ENCODE measurements around the gene CMYA5. TPM values are rescaled to one million over a fixed set of nuclear protein-coding genes. Genes with fewer than 3 reads are reported as not detected.

Gene CMYA5
- total RNA-seq, 8 experiments from 2014 or later, result 0.27 to 0.91 (median 0.53) TPM

GRCh38 chr5:79687889-79688288 lies 1.7 kb upstream of the CMYA5 start:
- Histone ChIP-seq H3K27ac (no peak overlapping the region), H3K4me3 (no peak overlapping the region), H3K4me1 (replicated peaks in 1 of 2) (no peaks in the 10 kb centered on the region)
- in situ Hi-C loops (cut with MboI; ENCODE audit: low pct_unique_long_range_greater_than_20kb in 2 of 9, low sequenced_read_pairs in 9 of 9, unreplicated experiment in 9 of 9), result no loop called here
- 0 to 88% (median 40%) methylated on average over 1 of the region's 1 CpG; no CpG with 5 or more reads in 1 of the 10 experiments for WGBS, 10 experiments
- ATAC-seq (replicated peaks in 6 of 8), result peak in 2 of 8 experiments; percentile 41 to 64

GRCh38 chr5:79691007-79691406 lies 1.4 kb downstream of the CMYA5 start:
- H3K4me3 ChIP-seq, result no peak overlapping the region
- 14 to 100% (median 50%) methylated on average over 1 of the region's 1 CpG; no CpG with 5 or more reads in 7 of the 10 experiments for WGBS, 10 experiments
- no peak overlapping the region for H3K27ac ChIP-seq
- H3K4me1 ChIP-seq (replicated peaks in 1 of 2), result no peaks in the 10 kb centered on the region
- in situ Hi-C loops (cut with MboI; ENCODE audit: low pct_unique_long_range_greater_than_20kb in 2 of 9, low sequenced_read_pairs in 9 of 9, unreplicated experiment in 9 of 9), result no loop called here
- no peak for ATAC-seq (replicated peaks in 6 of 8)

GRCh38 chr5:79692596-79692995 lies 3.0 kb downstream of the CMYA5 start:
- peak in 2 of 8 experiments; percentile 13 to 83 for ATAC-seq (replicated peaks in 6 of 8)
- in situ Hi-C loops (cut with MboI; ENCODE audit: low pct_unique_long_range_greater_than_20kb in 2 of 9, low sequenced_read_pairs in 9 of 9, unreplicated experiment in 9 of 9), result no loop called here
- 80 to 100% (median 100%) methylated on average over 1 of the region's 1 CpG; no CpG with 5 or more reads in 2 of the 10 experiments for WGBS, 10 experiments
- no peak overlapping the region for H3K27ac ChIP-seq
- H3K4me3 ChIP-seq, result no peak overlapping the region
- no peaks in the 10 kb centered on the region for H3K4me1 ChIP-seq (replicated peaks in 1 of 2)

- WGBS, 10 experiments, result 67 to 100% (median 100%) methylated on average over 1 of the region's 1 CpG; no CpG with 5 or more reads in 1 of the 10 experiments
- in situ Hi-C loops (cut with MboI; ENCODE audit: low pct_unique_long_range_greater_than_20kb in 2 of 9, low sequenced_read_pairs in 9 of 9, unreplicated experiment in 9 of 9), result no loop called here
- H3K4me1 ChIP-seq (replicated peaks in 1 of 2), result no peaks in the 10 kb centered on the region
- no peak for ATAC-seq (replicated peaks in 6 of 8)
- no peak overlapping the region for H3K27ac ChIP-seq
- H3K4me3 ChIP-seq, result no peak overlapping the region
These were observed 4.5 kb downstream of the CMYA5 start for GRCh38 chr5:79694183-79694582.

GRCh38 chr5:79694652-79695051 lies 5.0 kb downstream of the CMYA5 start:
- peak in 1 of 8 experiments; percentile 15 for ATAC-seq (replicated peaks in 6 of 8)
- Histone ChIP-seq H3K4me3 (no peak overlapping the region), H3K27ac (no peak overlapping the region), H3K4me1 (replicated peaks in 1 of 2) (no peaks in the 10 kb centered on the region)
- WGBS, 10 experiments, result 0 to 89% (median 59%) methylated on average over 1 of the region's 1 CpG; no CpG with 5 or more reads in 2 of the 10 experiments
- in situ Hi-C loops (cut with MboI; ENCODE audit: low pct_unique_long_range_greater_than_20kb in 2 of 9, low sequenced_read_pairs in 9 of 9, unreplicated experiment in 9 of 9), result no loop called here

GRCh38 chr5:79695526-79695925 lies 5.9 kb downstream of the CMYA5 start:
- H3K4me1 ChIP-seq (replicated peaks in 1 of 2), result no peaks in the 10 kb centered on the region
- ATAC-seq (replicated peaks in 6 of 8), result no peak
- WGBS, 10 experiments, result 86 to 100% (median 100%) methylated on average over 1 of the region's 1 CpG; no CpG with 5 or more reads in 4 of the 10 experiments
- in situ Hi-C loops (cut with MboI; ENCODE audit: low pct_unique_long_range_greater_than_20kb in 2 of 9, low sequenced_read_pairs in 9 of 9, unreplicated experiment in 9 of 9), result no loop called here
- no peak overlapping the region for H3K27ac ChIP-seq
- no peak overlapping the region for H3K4me3 ChIP-seq

GRCh38 chr5:79697222-79698170 lies 7.9 kb downstream of the CMYA5 start:
- Histone ChIP-seq H3K4me1 (replicated peaks in 1 of 2) (no peaks in the 10 kb centered on the region), H3K27ac (no peak overlapping the region), H3K4me3 (no peak overlapping the region)
- WGBS, 10 experiments, result 50 to 100% (median 95%) methylated on average over 1 to 4 of the region's 4 CpGs; no CpG with 5 or more reads in 2 of the 10 experiments
- ATAC-seq (replicated peaks in 6 of 8), result peak in 3 of 8 experiments; percentile 61 to 70 (median 68)
- in situ Hi-C loops (cut with MboI; ENCODE audit: low pct_unique_long_range_greater_than_20kb in 2 of 9, low sequenced_read_pairs in 9 of 9, unreplicated experiment in 9 of 9), result no loop called here

GRCh38 chr5:79699763-79700400 lies 10.2 kb downstream of the CMYA5 start:
- peak in 1 of 8 experiments; percentile 73 for ATAC-seq (replicated peaks in 6 of 8)
- Histone ChIP-seq H3K27ac (no peak overlapping the region), H3K4me3 (no peak overlapping the region), H3K4me1 (replicated peaks in 1 of 2) (no peaks in the 10 kb centered on the region)
- in situ Hi-C loops (cut with MboI; ENCODE audit: low pct_unique_long_range_greater_than_20kb in 2 of 9, low sequenced_read_pairs in 9 of 9, unreplicated experiment in 9 of 9), result loop anchor here in 1 of 9 experiments (25.0 kb wide), 1 partner anchor 137 kb away; no protein-coding TSS in a partner anchor
- 90 to 100% (median 100%) methylated on average over 1 to 4 of the region's 4 CpGs; no CpG with 5 or more reads in 1 of the 10 experiments for WGBS, 10 experiments

GRCh38 chr5:79702606-79703380 lies 13.2 kb downstream of the CMYA5 start:
- in situ Hi-C loops (cut with MboI; ENCODE audit: low pct_unique_long_range_greater_than_20kb in 2 of 9, low sequenced_read_pairs in 9 of 9, unreplicated experiment in 9 of 9), result loop anchor here in 1 of 9 experiments (25.0 kb wide), 1 partner anchor 135 kb away; no protein-coding TSS in a partner anchor
- peak in 2 of 8 experiments; percentile 28 to 32 for ATAC-seq (replicated peaks in 6 of 8)
- no peaks in the 10 kb centered on the region for H3K4me1 ChIP-seq (replicated peaks in 1 of 2)
- WGBS, 10 experiments, result 0 to 60% (median 50%) methylated on average over 1 to 3 of the region's 3 CpGs; no CpG with 5 or more reads in 5 of the 10 experiments
- no peak overlapping the region for H3K27ac ChIP-seq
- H3K4me3 ChIP-seq, result no peak overlapping the region

GRCh38 chr5:79703381-79703645 lies 13.7 kb downstream of the CMYA5 start:
- H3K27ac ChIP-seq, result no peak overlapping the region
- H3K4me3 ChIP-seq, result no peak overlapping the region
- in situ Hi-C loops (cut with MboI; ENCODE audit: low pct_unique_long_range_greater_than_20kb in 2 of 9, low sequenced_read_pairs in 9 of 9, unreplicated experiment in 9 of 9), result loop anchor here in 1 of 9 experiments (25.0 kb wide), 1 partner anchor 134 kb away; no protein-coding TSS in a partner anchor
- no peak for ATAC-seq (replicated peaks in 6 of 8)
- WGBS, 10 experiments, result 71 to 100% (median 100%) methylated on average over 1 of the region's 1 CpG; no CpG with 5 or more reads in 3 of the 10 experiments
- H3K4me1 ChIP-seq (replicated peaks in 1 of 2), result no peaks in the 10 kb centered on the region

- no peak overlapping the region for H3K27ac ChIP-seq
- H3K4me3 ChIP-seq, result no peak overlapping the region
- no peak for ATAC-seq (replicated peaks in 6 of 8)
- in situ Hi-C loops (cut with MboI; ENCODE audit: low pct_unique_long_range_greater_than_20kb in 2 of 9, low sequenced_read_pairs in 9 of 9, unreplicated experiment in 9 of 9), result loop anchor here in 1 of 9 experiments (25.0 kb wide), 1 partner anchor 133 kb away; no protein-coding TSS in a partner anchor
- no peaks in the 10 kb centered on the region for H3K4me1 ChIP-seq (replicated peaks in 1 of 2)
These were observed 14.9 kb downstream of the CMYA5 start for GRCh38 chr5:79704553-79704952.

GRCh38 chr5:79705632-79706031 lies 16.0 kb downstream of the CMYA5 start:
- 80 to 100% (median 100%) methylated on average over 1 to 2 of the region's 3 CpGs; no CpG with 5 or more reads in 5 of the 10 experiments for WGBS, 10 experiments
- Histone ChIP-seq H3K27ac (no peak overlapping the region), H3K4me3 (no peak overlapping the region), H3K4me1 (replicated peaks in 1 of 2) (no peaks in the 10 kb centered on the region)
- in situ Hi-C loops (cut with MboI; ENCODE audit: low pct_unique_long_range_greater_than_20kb in 2 of 9, low sequenced_read_pairs in 9 of 9, unreplicated experiment in 9 of 9), result loop anchor here in 1 of 9 experiments (25.0 kb wide), 1 partner anchor 132 kb away; no protein-coding TSS in a partner anchor
- no peak for ATAC-seq (replicated peaks in 6 of 8)

Data from motor neuron (in vitro differentiated cells).